Hepatocyte (in vitro differentiated cells): ENCODE data around the gene ETV3.

Source experiments
- EZH2 ChIP-seq: fragments of 200-600 bp; sonication (generic); IDR thresholded peaks from 2 replicates; pipeline ENCODE4 v1.6.1; 2016; ENCODE audit warnings: antibody characterized with exemption, mild to moderate bottlenecking, borderline replicate concordance
- EZH2phosphoT487 ChIP-seq: fragments of 200-600 bp; sonication (generic); IDR thresholded peaks from one replicate; pipeline ENCODE4 v1.6.1; 2018; ENCODE audit warnings: antibody characterized with exemption, mild to moderate bottlenecking, low read depth, moderate library complexity; ENCODE audit not compliant: unreplicated experiment, severe bottlenecking
- TF ChIP-seq, protein P1 (sequence below): fragments of 200-600 bp; sonication (generic); IDR thresholded peaks from 2 replicates; pipeline ENCODE4 v1.5.1; 2016; ENCODE audit warnings: antibody characterized with exemption, mild to moderate bottlenecking; ENCODE audit not compliant: poor library complexity

- TF ChIP-seq, protein P1, sequence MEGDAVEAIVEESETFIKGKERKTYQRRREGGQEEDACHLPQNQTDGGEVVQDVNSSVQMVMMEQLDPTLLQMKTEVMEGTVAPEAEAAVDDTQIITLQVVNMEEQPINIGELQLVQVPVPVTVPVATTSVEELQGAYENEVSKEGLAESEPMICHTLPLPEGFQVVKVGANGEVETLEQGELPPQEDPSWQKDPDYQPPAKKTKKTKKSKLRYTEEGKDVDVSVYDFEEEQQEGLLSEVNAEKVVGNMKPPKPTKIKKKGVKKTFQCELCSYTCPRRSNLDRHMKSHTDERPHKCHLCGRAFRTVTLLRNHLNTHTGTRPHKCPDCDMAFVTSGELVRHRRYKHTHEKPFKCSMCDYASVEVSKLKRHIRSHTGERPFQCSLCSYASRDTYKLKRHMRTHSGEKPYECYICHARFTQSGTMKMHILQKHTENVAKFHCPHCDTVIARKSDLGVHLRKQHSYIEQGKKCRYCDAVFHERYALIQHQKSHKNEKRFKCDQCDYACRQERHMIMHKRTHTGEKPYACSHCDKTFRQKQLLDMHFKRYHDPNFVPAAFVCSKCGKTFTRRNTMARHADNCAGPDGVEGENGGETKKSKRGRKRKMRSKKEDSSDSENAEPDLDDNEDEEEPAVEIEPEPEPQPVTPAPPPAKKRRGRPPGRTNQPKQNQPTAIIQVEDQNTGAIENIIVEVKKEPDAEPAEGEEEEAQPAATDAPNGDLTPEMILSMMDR: no peak
- no peak for TF ChIP-seq EZH2phosphoT487
- TF ChIP-seq EZH2: no peak
Measured at GRCh38 chr1:157084720-157085119, 53.5 kb downstream of the ETV3 start.
